ENCODE results near the gene ATP6V0E1. TPM values are rescaled to one million over a fixed set of nuclear protein-coding genes. Genes with fewer than 3 reads are reported as not detected.

Gene ATP6V0E1
- total and polyA plus RNA-seq, 2 donors (not counting 3 experiments of a cell fraction or from before 2014, with no cell fraction given) = 217 to 278 TPM

GRCh38 chr5:173001229-173001841 lies 17.8 kb downstream of the ATP6V0E1 start:
- H3K27ac ChIP-seq (ENCODE audit: insufficient read depth, low read depth, low read length) = no peak overlapping the region
- H3K36me3 ChIP-seq (ENCODE audit: control insufficient read depth in 2 of 2, extremely low read depth in 1 of 2, insufficient read depth in 2 of 2, low read length in 2 of 2) = peaks cover 0 to 2% of the 10 kb centered on the region in 2 experiments
- peaks cover 14% of the 10 kb centered on the region for H3K4me1 ChIP-seq (ENCODE audit: control insufficient read depth, extremely low read depth, insufficient read depth, low read length)
- TF ChIP-seq FOS (IDR thresholded peaks at IDR 0.05; ENCODE audit: borderline replicate concordance, insufficient read depth, low read length) = no peak
- no peak for TF ChIP-seq JUN (IDR thresholded peaks at IDR 0.05; ENCODE audit: borderline replicate concordance, insufficient read depth, insufficient read length, low read depth)
- dilution Hi-C loops (cut with MboI; ENCODE audit: extremely low pct_ligation_motif_present, low sequenced_read_pairs) (no loop called here), intact Hi-C loops (cut with micrococcal nuclease) (no loop called here)
- no peak overlapping the region for H3K9ac ChIP-seq (replicated peaks; ENCODE audit: extremely low read depth, insufficient read depth, low read length)
- H3K4me2 ChIP-seq (ENCODE audit: insufficient read depth, low read length) = no peak overlapping the region
- FAIRE-seq (no peak), DNase-seq (ENCODE audit: low read depth, low spot score) (no peak)
- no peaks in the 10 kb centered on the region for H3K9me3 ChIP-seq (replicated peaks; ENCODE audit: control insufficient read depth, insufficient read depth, low read length)
- peaks cover 61% of the 10 kb centered on the region for H3K79me2 ChIP-seq (ENCODE audit: control insufficient read depth, insufficient read depth, low read length)
- POLR2A ChIA-PET = no interaction called here
- peaks cover 2% of the 10 kb centered on the region for H4K20me1 ChIP-seq (replicated peaks; ENCODE audit: control insufficient read depth, extremely low read depth, insufficient read depth, low read length)
- no peaks in the 10 kb centered on the region for H3K27me3 ChIP-seq (ENCODE audit: control insufficient read depth in 2 of 2, insufficient read depth in 2 of 2, low read length in 2 of 2)
- H3K9me1 ChIP-seq (replicated peaks; ENCODE audit: control insufficient read depth, extremely low read depth, insufficient read depth, low read length) = no peaks in the 10 kb centered on the region
- no peak overlapping the region for H2AFZ ChIP-seq (ENCODE audit: low read depth, low read length)
- CTCF ChIA-PET = interaction anchor here (1.2 to 2.6 kb wide), 4 partner anchors 9 to 17 kb away, joined by 3 to 12 read pairs (median 8); partner anchors contain the start of gene ATP6V0E1
- BruUV-seq (replicated peaks) = no TSS peak
- no peak overlapping the region for H3K4me3 ChIP-seq (replicated peaks in 1 of 3; ENCODE audit: insufficient read depth in 1 of 3, low read depth in 1 of 3, low read length in 3 of 3)

- no peak overlapping the region for H3K4me3 ChIP-seq (replicated peaks in 1 of 3; ENCODE audit: insufficient read depth in 1 of 3, low read depth in 1 of 3, low read length in 3 of 3)
- peaks cover 14% of the 10 kb centered on the region for H3K4me1 ChIP-seq (ENCODE audit: control insufficient read depth, extremely low read depth, insufficient read depth, low read length)
- DNase-seq (ENCODE audit: low read depth, low spot score) = peak; percentile 28
- dilution Hi-C loops (cut with MboI; ENCODE audit: extremely low pct_ligation_motif_present, low sequenced_read_pairs) (no loop called here), intact Hi-C loops (cut with micrococcal nuclease) (loop anchor here (2.0 kb wide), 1 partner anchor 15 kb away; no protein-coding TSS in a partner anchor)
- FAIRE-seq = peak; percentile 77
- no TSS peak for BruUV-seq (replicated peaks)
- H3K36me3 ChIP-seq (ENCODE audit: control insufficient read depth in 2 of 2, extremely low read depth in 1 of 2, insufficient read depth in 2 of 2, low read length in 2 of 2) = no peaks in the 10 kb centered on the region
- H3K79me2 ChIP-seq (ENCODE audit: control insufficient read depth, insufficient read depth, low read length) = peaks cover 74% of the 10 kb centered on the region
- H3K9me3 ChIP-seq (replicated peaks; ENCODE audit: control insufficient read depth, insufficient read depth, low read length) = no peaks in the 10 kb centered on the region
- POLR2A ChIA-PET = no interaction called here
- TF ChIP-seq POLR2A (IDR thresholded peaks at IDR 0.05; ENCODE audit: low read depth, low read length) (no peak), CTCF (IDR thresholded peaks at IDR 0.05; ENCODE audit: extremely low read depth in 1 of 2, insufficient read depth in 1 of 2, low read depth in 1 of 2, low read length in 2 of 2) (no peak), MAX (IDR thresholded peaks at IDR 0.05; ENCODE audit: insufficient read depth, insufficient read length) (no peak), EZH2 (IDR thresholded peaks at IDR 0.05; ENCODE audit: borderline replicate concordance, low read depth, low read length, severe bottlenecking) (no peak), MYC (IDR thresholded peaks at IDR 0.05; ENCODE audit: low read depth, low read length) (no peak), POLR2AphosphoS5 (IDR thresholded peaks at IDR 0.05; ENCODE audit: insufficient read depth, low read depth, low read length) (no peak), FOS (IDR thresholded peaks at IDR 0.05; ENCODE audit: borderline replicate concordance, insufficient read depth, low read length) (no peak), GATA2 (IDR thresholded peaks at IDR 0.05; ENCODE audit: insufficient read depth, insufficient read length, low read depth, low read length) (no peak), JUN (IDR thresholded peaks at IDR 0.05; ENCODE audit: borderline replicate concordance, insufficient read depth, insufficient read length, low read depth) (no peak)
- peak overlapping the region; percentile 10 for H3K4me2 ChIP-seq (ENCODE audit: insufficient read depth, low read length)
- H3K27ac ChIP-seq (ENCODE audit: insufficient read depth, low read depth, low read length) = peak overlapping the region; percentile 9
- CTCF ChIA-PET = interaction anchor here (2.4 to 2.6 kb wide), 2 partner anchors 7 to 19 kb away, joined by 11 to 12 read pairs; partner anchors contain the start of gene ATP6V0E1
- H3K27me3 ChIP-seq (ENCODE audit: control insufficient read depth in 2 of 2, insufficient read depth in 2 of 2, low read length in 2 of 2) = no peaks in the 10 kb centered on the region
- no peak overlapping the region for H2AFZ ChIP-seq (ENCODE audit: low read depth, low read length)
- H3K9me1 ChIP-seq (replicated peaks; ENCODE audit: control insufficient read depth, extremely low read depth, insufficient read depth, low read length) = no peaks in the 10 kb centered on the region
- peaks cover 2% of the 10 kb centered on the region for H4K20me1 ChIP-seq (replicated peaks; ENCODE audit: control insufficient read depth, extremely low read depth, insufficient read depth, low read length)
- H3K9ac ChIP-seq (replicated peaks; ENCODE audit: extremely low read depth, insufficient read depth, low read length) = no peak overlapping the region
Measured at GRCh38 chr5:173003360-173003759, 19.8 kb downstream of the ATP6V0E1 start.

All from endothelial cell of umbilical vein (primary cell).